HepG2 (cell line): ENCODE results near the gene CEMP1. TPM values are rescaled to one million over a fixed set of nuclear protein-coding genes. Genes with fewer than 3 reads are reported as not detected.
A peak's percentile ranks its signal among the peaks of the same experiment; 100 is the strongest.

Experiments
- AKNA ChIP-seq: sonication (generic); formaldehyde crosslinking; IDR thresholded peaks from 2 replicates; pipeline ENCODE4 v1.4.0; 2020; ENCODE audit warnings: missing genetic modification reagents, borderline replicate concordance
- ARID4A ChIP-seq: sonication (generic); formaldehyde crosslinking; IDR thresholded peaks from 2 replicates; pipeline ENCODE4 v1.5.0; 2020; ENCODE audit warnings: mild to moderate bottlenecking, missing genetic modification reagents, borderline replicate concordance
- FOXK2 ChIP-seq: fragments of 450-650 bp; IDR thresholded peaks from 2 replicates; pipeline ENCODE4 v1.6.1; 2016
- KDM1A ChIP-seq: IDR thresholded peaks from 2 replicates; pipeline ENCODE4 v1.6.1; 2016; ENCODE audit warnings: missing compliant biosample characterization
- KDM6A ChIP-seq: IDR thresholded peaks from 2 replicates; pipeline ENCODE4 v1.6.1; 2016; ENCODE audit warnings: low read depth
- NBN ChIP-seq: fragments of 450-650 bp; conservative IDR thresholded peaks from 2 replicates; pipeline ENCODE4 v1.6.1; 2017
- ONECUT2 ChIP-seq: sonication (generic); formaldehyde crosslinking; IDR thresholded peaks from 2 replicates; pipeline ENCODE4 v1.4.0; 2020; ENCODE audit warnings: missing genetic modification reagents
- POLR2A ChIP-seq, 2 experiments: IDR thresholded peaks; 2 replicates each; pipeline ENCODE4 v1.6.1; 2011; ENCODE audit warnings: low read depth in 2 of 2, low read length in 2 of 2, mild to moderate bottlenecking in 1 of 2, moderate library complexity in 1 of 2; ENCODE audit not compliant: insufficient read depth in 1 of 2
- RAD51 ChIP-seq: fragments of 450-650 bp; IDR thresholded peaks from 2 replicates; pipeline ENCODE4 v1.6.1; 2016; ENCODE audit warnings: borderline replicate concordance
- RBAK ChIP-seq: sonication (generic); formaldehyde crosslinking; IDR thresholded peaks from 2 replicates; pipeline ENCODE4 v1.5.1; 2020; ENCODE audit warnings: mild to moderate bottlenecking, missing genetic modification reagents
- SKI ChIP-seq: fragments of 450-650 bp; IDR thresholded peaks from one replicate; pipeline ENCODE4 v1.6.1; 2018; ENCODE audit warnings: mild to moderate bottlenecking; ENCODE audit not compliant: partially characterized antibody
- SSRP1 ChIP-seq: IDR thresholded peaks from 2 replicates; pipeline ENCODE4 v1.6.1; 2016; ENCODE audit warnings: control low read depth
- THAP11 ChIP-seq: IDR thresholded peaks from 2 replicates; pipeline ENCODE4 v1.6.1; 2016; ENCODE audit warnings: missing biosample characterization, missing genetic modification reagents
- THYN1 ChIP-seq: sonication (generic); formaldehyde crosslinking; IDR thresholded peaks from 2 replicates; pipeline ENCODE4 v1.8.1; 2023; ENCODE audit warnings: low read depth, mild to moderate bottlenecking, moderate library complexity, missing genetic modification reagents, borderline replicate concordance
- ZFP37 ChIP-seq: sonication (generic); formaldehyde crosslinking; IDR thresholded peaks from 2 replicates; pipeline ENCODE4 v1.4.0; 2020; ENCODE audit warnings: missing genetic modification reagents, borderline replicate concordance
- ZNF138 ChIP-seq: sonication (generic); formaldehyde crosslinking; IDR thresholded peaks from 2 replicates; pipeline ENCODE4 v1.5.0; 2020; ENCODE audit warnings: mild to moderate bottlenecking, low read depth, missing genetic modification reagents
- ZNF337 ChIP-seq: sonication (generic); formaldehyde crosslinking; IDR thresholded peaks from 2 replicates; pipeline ENCODE4 v1.5.1; 2020; ENCODE audit warnings: missing genetic modification reagents, low read depth, mild to moderate bottlenecking, borderline replicate concordance
- ZNF747 ChIP-seq: sonication (generic); formaldehyde crosslinking; IDR thresholded peaks from 2 replicates; pipeline ENCODE4 v1.8.1; 2023; ENCODE audit warnings: missing genetic modification reagents, mild to moderate bottlenecking, borderline replicate concordance
- ZNF782 ChIP-seq: sonication (generic); formaldehyde crosslinking; IDR thresholded peaks from 2 replicates; pipeline ENCODE4 v1.4.0; 2020; ENCODE audit warnings: missing genetic modification reagents, mild to moderate bottlenecking, borderline replicate concordance
- ZSCAN21 ChIP-seq: sonication (generic); formaldehyde crosslinking; IDR thresholded peaks from 2 replicates; pipeline ENCODE4 v1.8.0; 2022; ENCODE audit warnings: mild to moderate bottlenecking, missing genetic modification reagents, moderate library complexity, borderline replicate concordance
- polyA plus RNA-seq, 8 experiments: library from polyadenylated mRNA; depleted of rRNA in 3 of 8; stranded (reverse) in 7 of 8; unstranded in 1 of 8; fragments of >200 nt; fragmentation: Illumina TruSeq in 4 of 8; extraction: Trizol in 4 of 8; gene quantifications; 2 replicates each; pipeline versions ENCODE4 v1.2.1 to v1.2.3, GENCODE V29; 2011 to 2016; ENCODE audit warnings: low read depth in 4 of 8, missing spikeins in 1 of 8, mixed read lengths in 1 of 8; ENCODE audit not compliant: insufficient read depth in 1 of 8
- total RNA-seq, 5 experiments: library from RNA; depleted of rRNA; stranded (reverse); fragments of >200 nt; fragmentation: Illumina TruSeq; extraction: Trizol; gene quantifications; 2 replicates each; pipeline ENCODE4 v1.2.3, GENCODE V29; 2016; ENCODE audit warnings: low read depth in 1 of 5

The CEMP1 gene
- total and polyA plus RNA-seq, 2 of the 13 experiments (the other 11 are each of a cell fraction or from before 2014, with no cell fraction given): not detected

- peak; percentile 67; the same call in 1 of the 2 replicates for TF ChIP-seq ARID4A
- TF ChIP-seq ZNF782 (CRISPR knock-in tag): peak; percentile 55; the same call in 1 of the 2 replicates
- peak; percentile 66 for TF ChIP-seq THAP11 (CRISPR knock-in tag)
- TF ChIP-seq ZNF747 (CRISPR knock-in tag): peak; percentile 85
- TF ChIP-seq NBN: no peak
- no peak for TF ChIP-seq SKI
- TF ChIP-seq KDM6A: no peak
- 0 out of 2 replicates have a peak, but pooled peaks have one; percentile 63 for TF ChIP-seq ZNF337 (CRISPR knock-in tag)
- no peak for TF ChIP-seq RAD51
- TF ChIP-seq ZSCAN21 (CRISPR knock-in tag): peak; percentile 65; the same call in 1 of the 2 replicates
- no peak for TF ChIP-seq ONECUT2 (CRISPR knock-in tag)
- TF ChIP-seq POLR2A (IDR thresholded peaks at IDR 0.05; ENCODE audit: insufficient read depth in 1 of 2, low read depth in 2 of 2, low read length in 2 of 2): peak; percentile 43 to 90; a peak in 3 of 4 replicates
- TF ChIP-seq RBAK: no peak
- no peak for TF ChIP-seq AKNA (CRISPR knock-in tag)
- TF ChIP-seq THYN1 (CRISPR knock-in tag): 0 out of 2 replicates have a peak, but pooled peaks have one; percentile 51
- TF ChIP-seq FOXK2: no peak
- TF ChIP-seq ZNF138 (CRISPR knock-in tag): peak; percentile 75; the same call in 1 of the 2 replicates
- no peak for TF ChIP-seq ZFP37
- TF ChIP-seq SSRP1 (CRISPR knock-in tag): no peak
- TF ChIP-seq KDM1A: no peak
Measured at GRCh38 chr16:2531696-2532493, 687 bp upstream of the CEMP1 start (continued).
